Measurements from ENCODE around the gene SLC48A1. TPM values are rescaled to one million over a fixed set of nuclear protein-coding genes. Genes with fewer than 3 reads are reported as not detected.
A peak's percentile ranks its signal among the peaks of the same experiment; 100 is the strongest.

Gene SLC48A1
- polyA plus RNA-seq, 1 donor (not counting 4 experiments of a cell fraction or from before 2014, with no cell fraction given), result 8.1 TPM

- FAIRE-seq, result no peak
- DNase-seq (ENCODE audit: low read depth, low spot score), result no peak
These were observed 1.7 kb upstream of the SLC48A1 start for GRCh38 chr12:47771304-47771703.

GRCh38 chr12:47772094-47772660, 861 bp upstream of the SLC48A1 start:
- peaks cover 60% of the 10 kb centered on the region for H3K4me1 ChIP-seq (ENCODE audit: control insufficient read depth, extremely low read depth, insufficient read depth, low read length)
- no peak overlapping the region for H3K27ac ChIP-seq (ENCODE audit: control insufficient read depth, insufficient read depth, low read length)
- H2AFZ ChIP-seq (ENCODE audit: control insufficient read depth, low read length), result no peak overlapping the region
- H3K79me2 ChIP-seq (ENCODE audit: control insufficient read depth, insufficient read depth, low read length), result peaks cover 15% of the 10 kb centered on the region
- peaks cover 3% of the 10 kb centered on the region for H3K9me1 ChIP-seq (ENCODE audit: control insufficient read depth, extremely low read depth, insufficient read depth, low read length)
- H3K36me3 ChIP-seq (ENCODE audit: control insufficient read depth in 2 of 2, extremely low read depth in 1 of 2, insufficient read depth in 2 of 2, low read length in 2 of 2), result peaks cover 2 to 4% of the 10 kb centered on the region in 2 experiments
- no peak for DNase-seq (ENCODE audit: low read depth, low spot score)
- no peaks in the 10 kb centered on the region for H3K27me3 ChIP-seq (ENCODE audit: control insufficient read depth, extremely low read depth, insufficient read depth, low read length)
- peak overlapping the region; percentile 89 for H3K4me2 ChIP-seq (ENCODE audit: control insufficient read depth, extremely low read depth, insufficient read depth, low read depth, low read length)
- no peaks in the 10 kb centered on the region for H3K9me3 ChIP-seq (ENCODE audit: control insufficient read depth, low read depth, low read length)
- no peak overlapping the region for H3K4me3 ChIP-seq (ENCODE audit: control insufficient read depth in 2 of 3, extremely low read depth in 1 of 3, insufficient read depth in 2 of 3, low read depth in 1 of 3, low read length in 3 of 3)
- no peak for FAIRE-seq
- H4K20me1 ChIP-seq (ENCODE audit: control insufficient read depth, extremely low read depth, insufficient read depth, low read length), result no peaks in the 10 kb centered on the region
- dilution Hi-C loops (cut with MboI; ENCODE audit: extremely low pct_ligation_motif_present, low sequenced_read_pairs), result no loop called here
- no peak for TF ChIP-seq EZH2 (IDR thresholded peaks at IDR 0.05; ENCODE audit: low read length)
- no peak for TF ChIP-seq CTCF (optimal IDR thresholded peaks at IDR 0.05 in 1 of 3, IDR thresholded peaks at IDR 0.05 in 1 of 3, conservative IDR thresholded peaks at IDR 0.05 in 1 of 3; ENCODE audit: extremely low read depth in 1 of 3, insufficient read depth in 2 of 3, low read length in 3 of 3)
- H3K9ac ChIP-seq (ENCODE audit: control insufficient read depth, extremely low read depth, insufficient read depth, low read length), result no peak overlapping the region

More at GRCh38 chr12:47771304-47771703, 1.7 kb upstream of the SLC48A1 start:
- Histone ChIP-seq H3K9me3 (ENCODE audit: control insufficient read depth, low read depth, low read length) (no peaks in the 10 kb centered on the region), H2AFZ (ENCODE audit: control insufficient read depth, low read length) (no peak overlapping the region), H3K4me2 (ENCODE audit: control insufficient read depth, extremely low read depth, insufficient read depth, low read depth, low read length) (no peak overlapping the region), H3K36me3 (ENCODE audit: control insufficient read depth in 2 of 2, extremely low read depth in 1 of 2, insufficient read depth in 2 of 2, low read length in 2 of 2) (peaks cover 0 to 2% of the 10 kb centered on the region in 2 experiments), H3K27me3 (ENCODE audit: control insufficient read depth, extremely low read depth, insufficient read depth, low read length) (no peaks in the 10 kb centered on the region), H3K4me3 (ENCODE audit: control insufficient read depth in 2 of 3, extremely low read depth in 1 of 3, insufficient read depth in 2 of 3, low read depth in 1 of 3, low read length in 3 of 3) (no peak overlapping the region), H3K27ac (ENCODE audit: control insufficient read depth, insufficient read depth, low read length) (no peak overlapping the region), H3K9me1 (ENCODE audit: control insufficient read depth, extremely low read depth, insufficient read depth, low read length) (peaks cover 3% of the 10 kb centered on the region), H4K20me1 (ENCODE audit: control insufficient read depth, extremely low read depth, insufficient read depth, low read length) (no peaks in the 10 kb centered on the region), H3K4me1 (ENCODE audit: control insufficient read depth, extremely low read depth, insufficient read depth, low read length) (peaks cover 61% of the 10 kb centered on the region), H3K79me2 (ENCODE audit: control insufficient read depth, insufficient read depth, low read length) (peaks cover 15% of the 10 kb centered on the region), H3K9ac (ENCODE audit: control insufficient read depth, extremely low read depth, insufficient read depth, low read length) (no peak overlapping the region)
- TF ChIP-seq CTCF (optimal IDR thresholded peaks at IDR 0.05 in 1 of 3, IDR thresholded peaks at IDR 0.05 in 1 of 3, conservative IDR thresholded peaks at IDR 0.05 in 1 of 3; ENCODE audit: extremely low read depth in 1 of 3, insufficient read depth in 2 of 3, low read length in 3 of 3) (no peak), EZH2 (IDR thresholded peaks at IDR 0.05; ENCODE audit: low read length) (no peak)
- dilution Hi-C loops (cut with MboI; ENCODE audit: extremely low pct_ligation_motif_present, low sequenced_read_pairs), result no loop called here
